Suprapubic skin (tissue), 4 donors: ENCODE measurements around the gene POLE4. TPM values are rescaled to one million over a fixed set of nuclear protein-coding genes. Genes with fewer than 3 reads are reported as not detected.

Experiments used
- DNase-seq, 2 donors: peaks; one replicate each; pipeline ENCODE4 v3.0.0-alpha.2; 2019; ENCODE audit warnings: low spot score in 2 of 2
- H3K27ac ChIP-seq: fragments of 200-600 bp; sonication (generic); one replicate; pipeline ENCODE4 v1.5.1; 2019
- H3K27me3 ChIP-seq: fragments of 200-600 bp; sonication (generic); one replicate; pipeline ENCODE4 v1.5.1; 2019
- H3K36me3 ChIP-seq: fragments of 200-600 bp; sonication (generic); one replicate; pipeline ENCODE4 v1.5.1; 2019
- H3K4me1 ChIP-seq: fragments of 200-600 bp; sonication (generic); one replicate; pipeline ENCODE4 v1.5.1; 2019
- H3K4me3 ChIP-seq: fragments of 200-600 bp; sonication (generic); one replicate; pipeline ENCODE4 v1.5.1; 2019; ENCODE audit warnings: mild to moderate bottlenecking
- H3K9me3 ChIP-seq: fragments of 200-600 bp; sonication (generic); one replicate; pipeline ENCODE4 v1.5.1; 2019
- CTCF ChIP-seq, 2 donors: fragments of 200-600 bp in 1 of 2; fragments of 450-650 bp in 1 of 2; sonication (generic) in 1 of 2; IDR thresholded peaks; one replicate each; pipeline ENCODE4 v1.5.1; 2016 to 2019; ENCODE audit warnings: antibody characterized with exemption in 2 of 2, mild to moderate bottlenecking in 1 of 2, moderate library complexity in 1 of 2
- EP300 ChIP-seq: sonication (generic); formaldehyde crosslinking; IDR thresholded peaks from one replicate; pipeline ENCODE4 v1.6.1; 2017; ENCODE audit warnings: antibody characterized with exemption
- POLR2A ChIP-seq, 2 donors: fragments of 450-650 bp; IDR thresholded peaks; one replicate each; pipeline ENCODE4 v1.6.1; 2017; ENCODE audit warnings: antibody characterized with exemption in 2 of 2, mild to moderate bottlenecking in 2 of 2, moderate library complexity in 2 of 2
- POLR2AphosphoS5 ChIP-seq, 3 donors: sonication (generic); formaldehyde crosslinking; IDR thresholded peaks; one replicate each; pipeline ENCODE4 v1.6.1; 2017; ENCODE audit warnings: antibody characterized with exemption in 3 of 3
- WGBS: methylation state at CpG from one replicate; pipeline ENCODE4 v1.1.5; 2018; 5-methylcytosine and 5-hydroxymethylcytosine counted together
- total RNA-seq, 4 donors: library from RNA; depleted of rRNA; stranded (reverse); fragments of >200 nt; gene quantifications; one replicate each; pipeline ENCODE4 v1.1.0, GENCODE V29; 2016

POLE4 gene
- total RNA-seq, 4 donors from 2014 or later = 5.7 to 20.0 (median 13.8) TPM

GRCh38 chr2:75007061-75007460, 48.6 kb downstream of the POLE4 start:
- H3K36me3 ChIP-seq = no peaks in the 10 kb centered on the region
- no peak overlapping the region for H3K4me3 ChIP-seq
- no peaks in the 10 kb centered on the region for H3K9me3 ChIP-seq
- no peaks in the 10 kb centered on the region for H3K4me1 ChIP-seq
- whole genome bisulfite sequencing = 98% methylated on average over 4 of the region's 4 CpGs
- no peak overlapping the region for H3K27ac ChIP-seq
- no peaks in the 10 kb centered on the region for H3K27me3 ChIP-seq
- no peak for TF ChIP-seq POLR2A (IDR thresholded peaks at IDR 0.05)
- no peak for TF ChIP-seq EP300
- TF ChIP-seq CTCF (IDR thresholded peaks at IDR 0.05) = no peak
- TF ChIP-seq POLR2AphosphoS5 (IDR thresholded peaks at IDR 0.05) = no peak
- DNase-seq = no peak

- DNase-seq = no peak
- H3K4me1 ChIP-seq = no peaks in the 10 kb centered on the region
- H3K27ac ChIP-seq = no peak overlapping the region
- H3K36me3 ChIP-seq = no peaks in the 10 kb centered on the region
- TF ChIP-seq EP300 (no peak), CTCF (IDR thresholded peaks at IDR 0.05) (no peak), POLR2A (IDR thresholded peaks at IDR 0.05) (no peak), POLR2AphosphoS5 (IDR thresholded peaks at IDR 0.05) (no peak)
- no peaks in the 10 kb centered on the region for H3K9me3 ChIP-seq
- no peaks in the 10 kb centered on the region for H3K27me3 ChIP-seq
- H3K4me3 ChIP-seq = no peak overlapping the region
- 77% methylated on average over 4 of the region's 4 CpGs for WGBS
Observed at GRCh38 chr2:75007819-75008218, 49.4 kb downstream of the POLE4 start.

GRCh38 chr2:75010571-75010970, 52.1 kb downstream of the POLE4 start:
- no peaks in the 10 kb centered on the region for H3K27me3 ChIP-seq
- H3K27ac ChIP-seq = no peak overlapping the region
- H3K4me3 ChIP-seq = no peak overlapping the region
- H3K36me3 ChIP-seq = no peaks in the 10 kb centered on the region
- TF ChIP-seq CTCF (IDR thresholded peaks at IDR 0.05) (no peak), POLR2AphosphoS5 (IDR thresholded peaks at IDR 0.05) (no peak), POLR2A (IDR thresholded peaks at IDR 0.05) (no peak), EP300 (no peak)
- WGBS = 94% methylated on average over 1 of the region's 1 CpG
- no peaks in the 10 kb centered on the region for H3K9me3 ChIP-seq
- no peak for DNase-seq
- H3K4me1 ChIP-seq = no peaks in the 10 kb centered on the region

- no peaks in the 10 kb centered on the region for H3K9me3 ChIP-seq
- DNase-seq = no peak
- no peak overlapping the region for H3K27ac ChIP-seq
- no peaks in the 10 kb centered on the region for H3K36me3 ChIP-seq
- TF ChIP-seq CTCF (IDR thresholded peaks at IDR 0.05) = no peak
- TF ChIP-seq EP300 = no peak
- TF ChIP-seq POLR2A (IDR thresholded peaks at IDR 0.05) = no peak
- TF ChIP-seq POLR2AphosphoS5 (IDR thresholded peaks at IDR 0.05) = no peak
- no peaks in the 10 kb centered on the region for H3K4me1 ChIP-seq
- H3K27me3 ChIP-seq = no peaks in the 10 kb centered on the region
- H3K4me3 ChIP-seq = no peak overlapping the region
- 90% methylated on average over 8 of the region's 8 CpGs for WGBS
Observed at GRCh38 chr2:75012080-75012479, 53.6 kb downstream of the POLE4 start.

GRCh38 chr2:75018162-75018561, 59.7 kb downstream of the POLE4 start:
- Histone ChIP-seq H3K36me3 (no peaks in the 10 kb centered on the region), H3K9me3 (no peaks in the 10 kb centered on the region), H3K27me3 (no peaks in the 10 kb centered on the region), H3K4me1 (no peaks in the 10 kb centered on the region), H3K4me3 (no peak overlapping the region), H3K27ac (no peak overlapping the region)
- 84% methylated on average over 2 of the region's 2 CpGs for WGBS
- TF ChIP-seq CTCF (IDR thresholded peaks at IDR 0.05) (no peak), EP300 (no peak), POLR2A (IDR thresholded peaks at IDR 0.05) (no peak), POLR2AphosphoS5 (IDR thresholded peaks at IDR 0.05) (no peak)
- no peak for DNase-seq

Other genes with a start within 250 kb of the POLE4 start
- gene HK2, start 124.5 kb upstream of the POLE4 start, total RNA-seq = 10 to 100 TPM in 3 of 4 donors, 1 to 10 TPM in 1; 9.3 to 24.4 (median 15.1) TPM
- gene TACR1, start 240.9 kb downstream of the POLE4 start, total RNA-seq = 1 to 10 TPM in 2 of 4 donors, under 1 TPM in 2; 0.55 to 4.8 (median 2.4) TPM